GM10847 (cell line): Measurements from ENCODE around the gene CPNE4.

Experiments used
- POLR2A ChIP-seq: IDR thresholded peaks from 2 replicates; pipeline ENCODE4 v1.6.1; 2011; ENCODE audit not compliant: insufficient read length; ENCODE audit errors: extremely low read depth

The CPNE4 gene

DNA sequence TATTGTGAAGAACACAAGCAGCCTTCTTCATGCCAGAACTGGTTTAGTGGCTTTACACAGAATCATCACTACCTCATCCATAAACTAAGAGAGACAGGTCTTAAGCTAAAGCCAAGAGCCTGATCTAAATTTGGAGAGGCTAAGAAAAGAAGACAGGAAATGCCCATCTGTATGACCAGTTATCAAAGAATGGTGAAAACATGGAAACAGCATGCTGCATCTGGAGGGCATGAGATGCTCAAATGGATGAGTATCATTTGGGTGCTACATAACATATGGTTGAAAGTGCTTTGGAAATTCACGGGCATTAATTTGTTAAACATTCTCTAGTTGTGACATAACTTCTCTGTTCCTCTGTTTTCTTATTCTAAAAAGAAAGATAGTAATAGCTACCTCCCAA, 112.5 kb downstream of the CPNE4 start:
- no peak for TF ChIP-seq POLR2A

DNA sequence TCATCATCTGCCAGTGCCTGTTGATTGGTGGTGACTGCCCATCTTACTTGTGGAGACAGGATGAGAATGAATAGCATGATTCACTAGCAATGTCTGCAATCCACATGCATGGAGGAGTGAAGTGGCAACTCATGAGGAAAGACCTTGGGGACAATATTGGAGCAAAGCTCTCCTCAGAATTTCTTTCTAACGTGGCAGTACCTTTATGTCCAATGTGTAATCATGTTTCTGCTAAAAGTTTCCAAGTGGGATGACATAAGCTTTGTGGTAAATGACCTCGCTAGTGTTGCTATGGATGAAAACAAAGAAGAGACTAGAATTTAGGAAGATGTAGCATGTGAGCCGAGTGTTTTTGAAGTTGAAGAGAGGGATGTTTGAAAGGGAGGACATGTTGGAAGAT, 117.8 kb downstream of the CPNE4 start:
- TF ChIP-seq POLR2A, result no peak

DNA sequence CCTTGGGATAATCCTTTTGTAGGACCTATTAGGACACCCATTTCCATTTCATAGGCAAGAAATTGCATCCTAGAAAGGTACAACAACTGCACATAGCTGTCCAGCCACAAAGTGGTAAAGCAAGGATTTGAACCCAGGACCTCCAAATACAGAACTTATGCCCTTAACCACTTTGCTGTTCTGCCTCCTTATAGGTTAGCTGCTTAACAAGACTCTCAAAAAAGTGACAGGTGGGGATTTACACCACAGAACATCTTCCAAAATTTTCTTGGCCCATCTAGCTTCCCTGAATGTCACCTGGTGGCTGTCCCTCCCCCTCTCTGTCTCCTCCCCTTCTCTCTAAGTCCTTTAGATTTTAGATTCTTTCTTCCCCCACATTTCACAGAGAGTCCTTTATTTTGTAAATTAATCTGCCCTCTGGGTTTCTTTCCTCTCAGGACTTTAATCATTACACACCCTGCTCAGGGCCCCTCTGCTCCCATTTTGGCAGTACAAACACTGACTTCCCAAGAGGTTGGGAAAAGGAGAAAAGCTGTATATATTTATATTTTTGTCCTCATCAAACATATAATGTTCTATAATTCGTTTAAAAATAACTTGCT, 120.6 kb downstream of the CPNE4 start:
- TF ChIP-seq POLR2A, result no peak

DNA sequence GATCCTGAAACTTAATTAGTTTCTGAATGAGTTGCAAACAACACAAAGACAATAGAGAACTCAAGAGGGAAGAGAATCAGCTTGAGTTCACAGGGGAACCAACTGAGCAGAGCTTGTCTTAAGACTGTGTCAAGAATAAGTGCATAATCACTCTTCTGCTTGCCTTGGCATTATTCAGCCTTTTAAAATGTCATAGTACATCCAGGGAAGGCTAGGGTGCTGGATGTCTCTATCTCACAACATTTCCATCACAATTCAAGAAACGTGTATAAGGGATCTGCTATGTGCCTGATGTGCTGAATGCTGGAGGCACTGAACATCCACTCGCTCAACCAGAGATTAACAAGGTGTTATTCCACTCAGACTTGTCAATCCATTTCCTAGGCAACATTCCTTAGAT, 122.6 kb downstream of the CPNE4 start:
- TF ChIP-seq POLR2A, result no peak

DNA sequence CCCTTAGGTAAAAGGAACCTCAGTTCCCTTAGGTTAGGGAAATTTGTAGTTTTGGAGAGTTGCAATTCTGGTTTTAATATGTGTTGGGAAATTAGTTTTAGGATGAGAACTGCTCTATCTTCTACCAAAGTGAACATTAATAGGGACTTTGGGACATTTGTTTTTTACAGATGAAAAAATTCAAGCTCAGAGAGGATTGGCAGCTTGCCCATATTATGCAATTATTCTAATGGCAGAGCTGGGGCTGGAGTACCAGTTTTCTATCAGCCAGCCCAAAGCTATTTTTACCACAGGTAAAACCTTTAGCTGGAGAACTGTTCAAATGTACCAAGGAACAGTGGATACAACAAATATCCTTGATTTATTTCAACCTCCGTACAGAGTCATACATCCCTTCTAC, 127.0 kb downstream of the CPNE4 start:
- TF ChIP-seq POLR2A, result no peak

DNA sequence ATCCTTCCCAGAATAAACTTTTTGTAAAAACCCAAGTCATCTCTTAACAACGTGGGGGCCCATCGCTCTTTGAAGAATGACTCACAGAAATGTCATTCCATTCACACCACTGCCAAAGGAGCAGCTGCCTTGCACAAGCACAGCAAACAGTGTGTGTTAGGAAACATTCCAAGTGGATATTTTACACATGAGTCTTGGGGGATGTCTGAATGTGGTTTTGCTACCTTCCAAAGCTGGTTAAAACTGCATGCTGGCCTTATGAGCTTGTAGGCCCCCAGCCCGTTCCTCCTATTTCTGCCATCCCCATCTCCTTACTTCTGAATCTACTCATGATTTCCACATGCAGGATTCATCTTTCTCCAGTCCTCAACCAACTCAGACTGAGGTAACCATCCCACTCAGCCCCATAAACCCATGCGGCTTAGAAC, 130.8 kb downstream of the CPNE4 start:
- TF ChIP-seq POLR2A, result no peak

DNA sequence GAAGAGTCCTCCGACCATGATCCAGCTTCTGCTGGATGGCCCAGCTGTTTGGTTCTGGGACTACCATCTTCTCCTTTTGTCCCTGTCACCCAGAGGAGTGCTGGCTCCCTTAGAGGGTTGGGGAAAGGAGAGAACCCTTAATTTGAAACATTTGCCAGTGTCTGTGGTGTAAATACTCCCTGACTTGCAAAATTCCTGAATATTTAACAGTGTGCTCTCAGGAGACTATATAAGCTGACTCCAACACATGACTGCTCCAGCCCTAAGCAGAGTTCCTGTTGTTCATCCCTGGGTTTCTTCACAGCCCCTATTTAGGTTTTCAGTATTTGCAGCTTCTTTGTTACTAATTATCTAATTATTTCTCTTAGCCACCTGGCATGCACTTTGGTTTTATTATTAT, 133.1 kb downstream of the CPNE4 start:
- TF ChIP-seq POLR2A, result no peak

DNA sequence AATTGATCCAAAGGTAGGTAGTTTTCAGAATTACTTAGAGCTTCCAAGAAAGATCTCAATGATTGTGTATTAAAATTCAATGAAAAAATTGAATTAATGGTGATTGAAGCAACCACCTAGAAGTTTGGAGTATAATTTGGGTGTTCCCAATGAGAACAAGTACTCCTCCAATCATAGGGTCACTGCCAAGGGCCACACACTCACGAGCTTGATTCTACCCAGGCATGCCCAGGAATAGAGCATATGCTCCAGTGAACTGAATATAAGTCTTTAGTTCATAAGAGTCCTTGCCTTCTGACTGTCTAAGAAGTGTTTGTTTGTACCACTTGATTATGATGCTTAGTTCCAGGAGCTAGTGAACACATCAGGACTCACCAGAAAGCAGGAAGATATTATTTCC, 133.9 kb downstream of the CPNE4 start:
- no peak for TF ChIP-seq POLR2A

DNA sequence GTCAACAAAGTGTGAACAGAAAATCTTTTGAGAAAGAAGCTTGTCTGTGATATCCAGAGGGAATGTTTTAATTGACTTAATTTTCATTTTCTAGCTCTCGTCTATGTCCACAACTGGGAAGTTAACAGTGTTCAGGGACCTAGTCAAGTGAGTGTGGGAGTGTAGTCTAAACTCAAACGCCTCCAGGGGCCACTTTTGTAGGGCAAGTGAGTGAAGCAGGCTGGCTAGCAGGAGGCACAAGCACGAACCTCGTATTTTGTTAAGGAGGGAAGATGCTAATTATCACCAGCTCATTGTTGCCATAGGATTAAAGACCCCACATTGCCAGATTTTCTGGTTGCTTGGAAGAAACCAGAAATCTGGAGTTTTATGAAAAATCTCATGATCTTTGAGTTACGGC, 135.8 kb downstream of the CPNE4 start:
- no peak for TF ChIP-seq POLR2A

DNA sequence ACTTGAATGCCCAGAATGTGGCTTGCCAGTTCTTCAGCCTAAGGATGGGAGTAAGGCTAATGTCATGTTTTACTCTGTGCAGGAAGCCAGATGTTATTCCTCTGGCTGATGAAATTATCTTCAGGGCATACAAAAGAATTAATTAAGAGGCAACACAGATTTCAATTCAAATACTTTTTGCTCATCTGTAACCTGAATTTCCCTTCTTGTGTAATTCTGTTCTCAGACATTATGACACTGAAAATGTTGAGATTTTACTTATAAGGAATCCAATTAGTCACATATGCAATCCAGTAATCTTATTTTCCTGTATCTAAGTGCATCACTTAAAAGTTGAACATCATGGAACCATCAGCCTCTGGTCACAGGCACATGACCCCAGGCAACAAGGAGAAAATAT, 136.5 kb downstream of the CPNE4 start:
- TF ChIP-seq POLR2A, result no peak

DNA sequence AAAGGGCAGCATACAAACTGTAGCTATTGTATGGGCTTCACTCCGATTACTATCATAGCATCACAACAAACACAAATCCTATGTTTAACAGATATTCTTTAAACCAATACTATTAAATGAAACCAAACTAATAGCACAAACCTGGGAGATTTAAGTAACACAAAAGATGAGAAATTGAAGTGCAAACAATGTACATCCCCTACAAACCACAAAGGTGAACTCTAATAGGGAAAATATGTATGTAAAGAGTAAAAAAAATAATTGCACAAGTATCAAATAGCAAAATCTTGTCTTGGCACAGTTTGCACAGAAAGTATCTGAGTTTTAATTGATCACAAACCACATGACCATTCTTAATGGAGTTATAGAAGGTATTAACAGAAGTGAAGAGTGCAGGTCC, 138.5 kb downstream of the CPNE4 start:
- TF ChIP-seq POLR2A, result no peak

DNA sequence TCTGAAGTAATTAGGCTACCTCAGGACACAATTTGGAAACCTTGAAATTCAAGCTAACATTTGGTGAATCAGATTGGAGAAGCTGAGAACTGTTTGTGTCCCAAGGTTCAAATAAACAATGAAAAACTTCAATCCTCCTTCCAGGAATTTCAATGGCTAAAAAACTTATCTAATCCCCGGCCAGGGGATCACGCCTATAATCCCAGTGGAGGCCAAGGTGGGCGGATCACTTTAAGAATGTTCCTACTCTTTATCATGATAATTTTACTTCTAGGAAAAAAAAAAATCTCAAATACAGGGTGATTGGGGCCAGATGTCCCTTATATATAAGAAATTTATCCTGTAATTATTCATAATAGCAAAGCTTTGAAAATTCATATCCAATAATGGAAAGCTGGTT, 139.0 kb downstream of the CPNE4 start:
- TF ChIP-seq POLR2A, result no peak

DNA sequence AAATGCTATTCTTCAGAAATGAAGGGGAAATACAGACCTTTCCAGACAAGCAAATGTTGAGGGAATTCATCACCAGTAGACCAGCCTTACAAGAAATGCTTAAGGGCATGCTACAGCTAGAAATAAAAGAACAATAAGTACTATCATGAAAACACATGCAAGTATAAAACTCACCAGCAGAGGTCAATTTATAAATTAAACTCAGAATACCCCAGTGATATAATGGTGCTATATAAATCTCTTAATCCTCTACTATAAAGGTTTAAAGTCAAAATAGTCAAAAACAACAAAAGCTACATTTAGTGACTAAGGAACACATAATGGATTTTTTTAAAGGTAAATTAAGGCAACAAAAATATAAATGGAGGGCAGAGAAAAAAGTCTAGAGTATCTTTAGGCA, 142.5 kb downstream of the CPNE4 start:
- TF ChIP-seq POLR2A, result no peak

DNA sequence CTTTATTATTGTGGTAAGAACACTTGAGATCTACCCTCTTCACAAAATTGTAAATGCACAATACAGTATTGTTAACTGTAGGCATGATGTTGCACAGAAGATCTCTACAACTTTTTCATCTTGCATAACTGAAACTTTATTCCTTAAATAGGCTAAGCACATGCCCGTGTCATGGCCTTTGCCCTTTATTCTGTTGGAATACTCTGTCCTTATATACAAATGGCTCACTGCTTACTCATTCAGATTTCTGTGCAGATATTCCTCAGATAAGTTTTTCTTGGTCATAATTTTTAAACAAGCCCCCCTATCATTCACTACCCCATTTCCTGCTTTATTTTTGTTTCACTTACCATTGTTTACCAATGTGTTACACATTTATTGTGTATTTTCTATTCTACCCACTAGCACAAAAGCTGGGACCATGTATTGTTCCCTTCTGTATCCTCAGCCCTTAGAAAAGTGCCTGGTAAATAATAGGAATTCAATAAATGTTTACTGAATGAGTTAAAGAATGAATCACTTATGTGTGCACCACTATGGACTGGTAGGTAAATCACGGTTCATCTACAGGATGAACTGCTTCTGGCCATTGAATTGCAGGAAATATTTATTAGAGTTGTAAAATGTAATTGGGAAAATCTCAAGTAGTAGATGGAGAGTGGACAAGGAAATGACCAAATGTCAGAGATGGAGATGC, 151.0 kb downstream of the CPNE4 start:
- TF ChIP-seq POLR2A, result no peak

DNA sequence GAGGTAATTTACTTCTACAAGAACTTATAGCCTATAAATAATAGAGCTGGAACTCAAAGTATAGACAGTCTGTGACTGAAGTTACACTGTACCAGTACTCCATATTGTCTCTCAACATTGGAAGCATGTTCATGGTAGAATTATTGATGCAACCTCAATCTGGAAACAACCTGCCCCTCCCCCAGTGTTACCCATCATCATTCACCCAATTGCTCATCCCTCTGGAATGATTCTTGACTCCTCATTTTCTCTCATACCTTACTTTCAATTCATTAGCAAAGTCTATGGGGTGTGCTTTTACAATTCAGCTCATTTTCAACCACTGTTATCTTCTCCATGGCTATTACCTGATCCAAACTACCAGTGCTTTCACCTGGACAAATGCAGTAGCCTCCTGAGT, 151.7 kb downstream of the CPNE4 start:
- no peak for TF ChIP-seq POLR2A

DNA sequence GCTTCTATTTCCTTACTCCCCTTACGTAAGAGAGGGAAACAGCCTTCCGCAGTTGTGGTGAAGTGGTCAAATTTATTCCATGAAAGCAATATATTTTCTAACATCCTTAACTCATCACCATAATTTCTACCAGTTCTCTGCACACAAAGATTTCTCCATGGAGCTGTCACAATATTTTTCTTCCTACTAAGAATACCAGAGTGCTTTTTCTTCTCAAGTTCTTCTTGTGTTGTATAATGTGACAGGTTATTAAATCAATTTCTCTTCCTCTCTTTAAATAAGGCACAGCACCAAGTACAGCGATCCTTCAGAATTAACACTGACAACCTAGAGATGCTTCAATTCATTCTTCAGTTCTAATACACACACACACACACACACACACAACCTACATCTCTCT, 153.0 kb downstream of the CPNE4 start:
- no peak for TF ChIP-seq POLR2A

DNA sequence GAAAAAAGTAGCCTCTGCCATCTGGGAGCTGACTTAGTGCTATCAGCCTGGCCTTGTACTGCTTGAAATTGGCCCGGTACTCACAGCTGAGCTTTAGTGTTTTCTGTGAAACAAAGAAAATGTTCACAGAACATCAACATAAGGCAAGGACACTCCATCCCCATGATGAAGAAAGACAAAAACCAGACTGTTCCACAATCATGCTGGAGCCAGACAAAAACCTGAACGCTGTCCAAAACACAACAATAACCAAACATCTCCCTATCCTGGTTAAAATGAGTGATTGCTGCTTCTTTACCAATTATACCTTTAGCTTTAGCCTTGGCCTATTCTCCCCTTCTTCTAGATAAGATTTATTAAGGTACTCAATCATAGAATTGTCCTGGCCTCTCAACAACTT, 153.9 kb downstream of the CPNE4 start:
- TF ChIP-seq POLR2A, result no peak

DNA sequence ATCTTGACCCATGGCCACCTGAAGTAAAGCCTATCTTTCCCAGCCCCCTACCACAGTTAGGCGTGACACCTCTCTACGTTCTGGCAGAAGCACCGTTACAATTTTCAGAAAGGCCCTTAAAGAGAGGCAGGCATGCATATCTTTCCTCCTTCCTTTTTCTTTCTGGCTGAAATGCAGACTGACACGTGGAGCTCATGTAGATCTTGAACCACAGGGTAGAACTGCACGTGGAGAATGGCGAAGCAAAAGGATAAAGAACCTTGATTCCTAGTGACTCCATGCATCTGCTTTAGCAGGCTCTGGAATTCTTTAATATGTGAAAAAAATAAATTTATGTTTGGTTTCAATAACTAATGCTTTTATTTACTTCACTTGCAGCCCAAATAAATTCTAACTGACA, 166.6 kb downstream of the CPNE4 start:
- TF ChIP-seq POLR2A, result no peak

DNA sequence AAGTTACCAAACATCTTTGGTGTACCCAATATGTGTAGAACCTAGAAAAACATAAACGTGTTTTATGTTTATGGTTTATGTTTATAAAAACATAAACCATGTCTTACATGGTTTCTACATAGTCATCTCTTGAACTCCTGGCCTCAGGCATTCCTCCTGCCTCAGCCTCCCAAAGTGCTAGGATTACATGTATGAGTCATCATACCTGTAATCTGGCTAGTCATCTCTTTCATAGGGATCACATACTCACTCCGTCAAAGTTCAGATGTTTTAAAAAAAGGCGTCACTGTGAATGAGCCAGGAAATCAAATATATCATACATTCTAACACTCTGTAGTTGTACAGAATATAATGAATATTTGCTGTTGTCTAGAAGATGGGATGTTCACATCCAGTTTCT, 178.6 kb downstream of the CPNE4 start:
- TF ChIP-seq POLR2A, result no peak
